HCT116 (cell line): Measurements from ENCODE around the gene DOK6.

Experiments used
- ATF3 ChIP-seq: IDR thresholded peaks from 2 replicates; pipeline ENCODE4 v1.6.1; 2012
- CTCF ChIP-seq, 3 experiments: fragments of 200-600 bp in 1 of 3; sonication (generic) in 1 of 3; IDR thresholded peaks in 2 of 3; conservative IDR thresholded peaks in 1 of 3; 2 replicates each; pipeline ENCODE4 v1.5.1; 2012 to 2017; ENCODE audit warnings: low read depth in 2 of 3, low read length in 2 of 3, antibody characterized with exemption in 1 of 3, borderline replicate concordance in 1 of 3, control low read depth in 1 of 3, mild to moderate bottlenecking in 1 of 3, mixed read lengths in 1 of 3, mixed run types in 1 of 3, moderate library complexity in 1 of 3; ENCODE audit not compliant: insufficient read depth in 1 of 3
- EZH2 ChIP-seq: fragments of 200-600 bp; sonication (generic); IDR thresholded peaks from 2 replicates; pipeline ENCODE4 v1.6.1; 2017; ENCODE audit warnings: antibody characterized with exemption, mixed run types
- EZH2phosphoT487 ChIP-seq: fragments of 200-600 bp; IDR thresholded peaks from 2 replicates; pipeline ENCODE4 v1.6.1; 2018; ENCODE audit warnings: antibody characterized with exemption, borderline replicate concordance
- FOSL1 ChIP-seq: IDR thresholded peaks from 2 replicates; pipeline ENCODE4 v1.6.1; 2012; ENCODE audit warnings: low read depth
- POLR2A ChIP-seq: IDR thresholded peaks from 2 replicates; pipeline ENCODE4 v1.7.0; 2011; ENCODE audit warnings: borderline replicate concordance; ENCODE audit not compliant: insufficient read depth, insufficient read length; ENCODE audit errors: extremely low read depth
- REST ChIP-seq: IDR thresholded peaks from 2 replicates; pipeline ENCODE4 v1.6.1; 2012; ENCODE audit warnings: low read depth
- SIN3A ChIP-seq: IDR thresholded peaks from 2 replicates; pipeline ENCODE4 v1.6.1; 2012; ENCODE audit warnings: low read depth
- ZBTB33 ChIP-seq: IDR thresholded peaks from 2 replicates; pipeline ENCODE4 v1.6.1; 2011; ENCODE audit warnings: mild to moderate bottlenecking, low read length, moderate library complexity; ENCODE audit not compliant: insufficient replicate concordance; ENCODE audit errors: extremely low read depth
- ZNF274 ChIP-seq: fragments of 200-500 bp; sonication (Bioruptor generic); IDR thresholded peaks from 2 replicates; pipeline ENCODE4 v1.6.1; 2014; ENCODE audit warnings: mild to moderate bottlenecking, low read depth, low read length, inconsistent platforms

- TF ChIP-seq CTCF (IDR thresholded peaks at IDR 0.05 in 2 of 3, conservative IDR thresholded peaks at IDR 0.05 in 1 of 3; ENCODE audit: borderline replicate concordance in 1 of 3, insufficient read depth in 1 of 3, low read depth in 2 of 3, low read length in 2 of 3) (no peak), EZH2 (no peak), POLR2A (no peak), EZH2phosphoT487 (no peak), ZNF274 (no peak), ATF3 (no peak), SIN3A (no peak), REST (no peak), ZBTB33 (no peak), FOSL1 (no peak)
Measured at GRCh38 chr18:69865776-69866175, 465.1 kb downstream of the DOK6 start.
